Esophagus squamous epithelium (tissue), 4 donors: ENCODE measurements around the gene HTR3E.

Experiments used
- CTCF ChIP-seq, 6 experiments: fragments of 450-650 bp in 4 of 6; fragments of 200-600 bp in 2 of 6; sonication (generic) in 2 of 6; IDR thresholded peaks; one replicate each; pipeline ENCODE4 v1.5.1; 2016 to 2019; ENCODE audit warnings: antibody characterized with exemption in 6 of 6, mild to moderate bottlenecking in 4 of 6, moderate library complexity in 4 of 6
- POLR2A ChIP-seq, 4 donors: fragments of 450-650 bp; IDR thresholded peaks; one replicate each; pipeline ENCODE4 v1.6.1; 2017; ENCODE audit warnings: antibody characterized with exemption in 4 of 4, mild to moderate bottlenecking in 4 of 4, moderate library complexity in 3 of 4

- TF ChIP-seq CTCF (IDR thresholded peaks at IDR 0.05) = no peak
- peak in 2 of 4 donors; percentile 36 to 39 for TF ChIP-seq POLR2A (IDR thresholded peaks at IDR 0.05)
These were observed 58.2 kb downstream of the HTR3E start, which contains the start of gene DVL3 for GRCh38 chr3:184154885-184155643.
